GM19452 (cell line): Measurements from ENCODE around the gene PPP1CC.
A peak's percentile ranks its signal among the peaks of the same experiment; 100 is the strongest.
"Not testable (repeated sequence)": the region's sequence is repeated elsewhere in the genome, so short reads cannot be mapped to it uniquely, and the experiment has no call there.

ENCODE experiments used
- ATAC-seq: cut with Tn5 transposase; IDR thresholded peaks from one replicate; pipeline ENCODE4 v1.9.1; 2021; ENCODE audit not compliant: unreplicated experiment

Gene PPP1CC

GRCh38 chr12:110742718-110743570 is at the start of gene PPP1CC:
TSS of gene PPP1CC (minus strand) at chr12:110742891. CDS start at chr12:110742707, 184 bp downstream.
- ATAC-seq, result peak; percentile 75

GRCh38 chr12:110791589-110791988 is 48.9 kb upstream of the PPP1CC start:
- ATAC-seq, result no peak

- ATAC-seq, result no peak
These were observed 47.6 kb upstream of the PPP1CC start for GRCh38 chr12:110790301-110790700.

- ATAC-seq, result no peak
These were observed 43.3 kb upstream of the PPP1CC start for GRCh38 chr12:110786012-110786411.

GRCh38 chr12:110785240-110785639 is 42.5 kb upstream of the PPP1CC start:
- no peak for ATAC-seq

- ATAC-seq, result no peak
These were observed 40.2 kb upstream of the PPP1CC start for GRCh38 chr12:110782922-110783321.

GRCh38 chr12:110782094-110782493 is 39.4 kb upstream of the PPP1CC start:
- ATAC-seq, result no peak

GRCh38 chr12:110780448-110780847 is 37.8 kb upstream of the PPP1CC start:
- no peak for ATAC-seq

GRCh38 chr12:110778833-110779577 is 36.3 kb upstream of the PPP1CC start:
- no peak for ATAC-seq

GRCh38 chr12:110776410-110776809 is 33.7 kb upstream of the PPP1CC start:
- ATAC-seq, result peak; percentile 96

GRCh38 chr12:110775997-110776396 is 33.3 kb upstream of the PPP1CC start:
- ATAC-seq, result no peak

- ATAC-seq, result no peak
These were observed 32.1 kb upstream of the PPP1CC start for GRCh38 chr12:110774824-110775223.

GRCh38 chr12:110768960-110769359 is 26.3 kb upstream of the PPP1CC start:
- no peak for ATAC-seq

GRCh38 chr12:110767863-110768262 is 25.2 kb upstream of the PPP1CC start:
- ATAC-seq, result no peak

GRCh38 chr12:110766311-110767154 is 23.8 kb upstream of the PPP1CC start:
- ATAC-seq, result no peak

- not testable (repeated sequence) for ATAC-seq
These were observed 22.9 kb upstream of the PPP1CC start for GRCh38 chr12:110765572-110765971.

GRCh38 chr12:110765111-110765510 is 22.4 kb upstream of the PPP1CC start:
- ATAC-seq, result no peak

- ATAC-seq, result no peak
These were observed 20.9 kb upstream of the PPP1CC start for GRCh38 chr12:110763583-110763982.

GRCh38 chr12:110762891-110763290 is 20.2 kb upstream of the PPP1CC start:
- no peak for ATAC-seq

GRCh38 chr12:110760204-110760609 is 17.5 kb upstream of the PPP1CC start:
- no peak for ATAC-seq

- no peak for ATAC-seq
These were observed 16.2 kb upstream of the PPP1CC start for GRCh38 chr12:110758922-110759321.
